ENCODE data around the gene HOXD3. TPM values are rescaled to one million over a fixed set of nuclear protein-coding genes. Genes with fewer than 3 reads are reported as not detected.

HOXD3 gene
- total RNA-seq, 1 donor from 2014 or later: 25.4 TPM

DNA sequence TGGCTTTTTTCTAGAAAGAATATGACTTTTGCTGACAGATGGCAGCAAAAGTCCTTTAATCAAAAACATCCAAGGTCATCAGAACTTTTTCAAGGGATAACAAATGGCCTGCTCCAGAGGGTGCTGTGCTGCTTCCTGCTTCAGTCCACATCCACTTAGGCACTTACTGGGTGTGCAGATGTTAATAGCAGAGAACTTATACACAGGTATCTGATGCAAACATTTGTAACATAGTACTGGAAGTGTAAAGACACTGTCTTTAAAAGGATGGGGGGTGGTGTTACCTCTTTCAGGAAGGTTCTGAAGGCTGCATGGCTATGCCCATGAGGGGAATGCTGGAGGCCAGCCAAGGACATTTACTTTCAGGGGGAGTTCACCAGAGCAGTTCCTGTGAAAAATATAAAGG, 22.1 kb upstream of the HOXD3 start:
- H3K9me3 Mint-ChIP-seq: peaks cover 3% of the 10 kb centered on the region
- TF ChIP-seq, protein P1, sequence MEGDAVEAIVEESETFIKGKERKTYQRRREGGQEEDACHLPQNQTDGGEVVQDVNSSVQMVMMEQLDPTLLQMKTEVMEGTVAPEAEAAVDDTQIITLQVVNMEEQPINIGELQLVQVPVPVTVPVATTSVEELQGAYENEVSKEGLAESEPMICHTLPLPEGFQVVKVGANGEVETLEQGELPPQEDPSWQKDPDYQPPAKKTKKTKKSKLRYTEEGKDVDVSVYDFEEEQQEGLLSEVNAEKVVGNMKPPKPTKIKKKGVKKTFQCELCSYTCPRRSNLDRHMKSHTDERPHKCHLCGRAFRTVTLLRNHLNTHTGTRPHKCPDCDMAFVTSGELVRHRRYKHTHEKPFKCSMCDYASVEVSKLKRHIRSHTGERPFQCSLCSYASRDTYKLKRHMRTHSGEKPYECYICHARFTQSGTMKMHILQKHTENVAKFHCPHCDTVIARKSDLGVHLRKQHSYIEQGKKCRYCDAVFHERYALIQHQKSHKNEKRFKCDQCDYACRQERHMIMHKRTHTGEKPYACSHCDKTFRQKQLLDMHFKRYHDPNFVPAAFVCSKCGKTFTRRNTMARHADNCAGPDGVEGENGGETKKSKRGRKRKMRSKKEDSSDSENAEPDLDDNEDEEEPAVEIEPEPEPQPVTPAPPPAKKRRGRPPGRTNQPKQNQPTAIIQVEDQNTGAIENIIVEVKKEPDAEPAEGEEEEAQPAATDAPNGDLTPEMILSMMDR (conservative IDR thresholded peaks at IDR 0.05): no peak
- peaks cover 93% of the 10 kb centered on the region for H3K27me3 Mint-ChIP-seq
- peaks cover 3% of the 10 kb centered on the region for H3K36me3 Mint-ChIP-seq
- peak overlapping the region; percentile 90 for H3K4me3 Mint-ChIP-seq
- no peak for DNase-seq (ENCODE audit: extremely low spot score, unreplicated experiment)
- peaks cover 25% of the 10 kb centered on the region for H3K4me1 Mint-ChIP-seq (ENCODE audit: unreplicated experiment)
- peak overlapping the region; percentile 78 for H3K27ac Mint-ChIP-seq

DNA sequence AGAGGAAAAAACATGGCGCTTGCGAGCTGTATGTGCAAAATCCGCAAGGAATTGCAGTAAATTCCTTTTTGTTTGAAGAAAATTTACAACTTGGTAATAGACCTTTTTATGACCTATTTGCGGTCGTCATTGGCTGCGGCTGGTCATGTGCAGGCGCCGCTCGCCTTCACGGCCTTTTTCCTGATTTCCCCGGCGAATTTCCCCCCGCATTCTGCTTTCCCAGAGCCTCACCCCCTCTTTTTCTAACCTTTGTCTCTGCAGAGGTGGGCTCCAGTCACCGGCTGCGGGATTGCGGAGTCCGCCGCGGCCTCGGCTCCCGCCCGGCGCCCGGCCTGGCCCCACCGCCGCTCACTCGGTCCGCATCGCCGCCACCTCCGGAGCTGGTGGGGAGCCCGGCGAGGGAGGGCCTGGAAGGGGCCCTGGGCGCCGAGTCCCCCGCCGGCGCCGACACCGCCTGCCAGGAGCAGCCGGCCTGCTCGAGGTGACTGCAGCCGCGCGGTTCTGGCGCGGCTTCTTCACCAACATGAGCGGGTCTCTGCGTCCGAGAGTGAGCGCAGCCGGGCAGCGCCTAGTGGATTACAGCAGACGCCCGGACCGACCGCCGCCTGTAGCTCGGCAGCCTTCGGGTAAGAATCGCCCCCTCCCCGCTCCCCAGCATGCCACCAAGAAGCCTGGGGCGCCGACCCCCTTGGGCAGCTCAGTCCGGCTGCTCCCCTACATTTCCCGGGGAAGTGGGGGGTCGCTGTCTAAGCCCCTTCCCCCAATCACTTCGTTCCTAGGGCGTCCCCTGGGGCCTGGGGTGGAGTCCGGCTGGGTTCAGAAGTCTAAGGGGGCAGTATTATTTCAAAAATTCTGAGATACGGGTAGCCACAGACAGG, 20.5 kb upstream of the HOXD3 start:
- no peak for DNase-seq (ENCODE audit: extremely low spot score, unreplicated experiment)
- Mint-ChIP-seq H3K36me3 (peaks cover 3% of the 10 kb centered on the region), H3K4me3 (peak overlapping the region; percentile 90), H3K27me3 (peaks cover 96% of the 10 kb centered on the region), H3K27ac (peak overlapping the region; percentile 78), H3K9me3 (peaks cover 3% of the 10 kb centered on the region), H3K4me1 (ENCODE audit: unreplicated experiment) (peaks cover 20% of the 10 kb centered on the region)
- TF ChIP-seq, protein P1 (conservative IDR thresholded peaks at IDR 0.05): peak; percentile 22

DNA sequence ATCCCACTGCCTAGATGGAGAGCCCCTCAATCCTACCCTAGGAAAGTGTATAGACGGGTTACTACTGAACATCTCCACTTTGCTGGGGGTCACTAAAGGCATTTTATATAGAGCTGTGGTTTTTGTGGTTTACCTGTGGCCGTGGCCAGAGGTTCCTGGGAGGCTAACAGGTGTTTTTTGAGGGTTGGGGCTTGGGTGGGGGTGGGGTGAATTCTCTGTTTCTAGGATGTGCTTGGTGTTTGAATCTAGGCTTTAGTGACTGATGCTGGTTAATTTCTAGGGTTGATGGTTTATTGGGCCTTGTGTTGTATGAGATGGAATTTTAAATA, 19.9 kb upstream of the HOXD3 start:
- Mint-ChIP-seq H3K27ac (no peak overlapping the region), H3K27me3 (peaks cover 96% of the 10 kb centered on the region), H3K4me1 (ENCODE audit: unreplicated experiment) (peaks cover 17% of the 10 kb centered on the region), H3K4me3 (peak overlapping the region; percentile 81), H3K9me3 (peaks cover 3% of the 10 kb centered on the region), H3K36me3 (peaks cover 3% of the 10 kb centered on the region)
- TF ChIP-seq, protein P1 (conservative IDR thresholded peaks at IDR 0.05): no peak
- no peak for DNase-seq (ENCODE audit: extremely low spot score, unreplicated experiment)

DNA sequence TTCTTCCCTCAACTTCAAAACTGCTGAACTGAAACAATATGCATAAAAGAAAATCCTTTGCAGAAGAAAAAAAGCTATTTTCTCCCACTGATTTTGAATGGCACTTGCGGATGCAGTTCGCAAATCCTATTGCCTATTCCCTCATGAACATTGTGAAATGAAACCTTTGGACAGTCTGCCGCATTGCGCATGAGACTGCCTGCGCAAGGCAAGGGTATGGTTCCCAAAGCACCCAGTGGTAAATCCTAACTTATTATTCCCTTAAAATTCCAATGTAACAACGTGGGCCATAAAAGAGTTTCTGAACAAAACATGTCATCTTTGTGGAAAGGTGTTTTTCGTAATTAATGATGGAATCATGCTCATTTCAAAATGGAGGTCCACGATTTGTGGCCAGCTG, 19.2 kb upstream of the HOXD3 start:
- peaks cover 12% of the 10 kb centered on the region for H3K4me1 Mint-ChIP-seq (ENCODE audit: unreplicated experiment)
- TF ChIP-seq, protein P1 (conservative IDR thresholded peaks at IDR 0.05): no peak

DNA sequence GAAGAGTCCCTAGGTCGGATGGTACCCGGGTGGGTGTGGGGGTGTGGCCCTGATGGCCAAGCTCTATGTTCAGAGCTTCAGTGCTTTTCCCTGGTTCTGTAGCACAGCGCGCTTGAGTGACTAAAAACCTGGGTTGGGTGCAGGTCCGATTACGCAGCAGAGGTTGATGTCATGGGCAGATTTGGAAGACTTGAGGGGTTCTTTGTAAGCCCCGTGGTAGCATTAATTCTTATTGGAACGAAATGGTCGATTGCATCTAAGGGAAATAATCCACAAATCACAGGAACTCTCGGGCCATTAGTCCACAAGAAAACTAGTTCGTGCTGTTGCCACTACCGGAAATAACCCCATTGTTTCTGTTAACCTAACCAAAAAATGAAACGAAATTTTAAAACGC, 18.6 kb upstream of the HOXD3 start:
- H3K4me3 Mint-ChIP-seq: peak overlapping the region; percentile 81
- TF ChIP-seq, protein P1 (conservative IDR thresholded peaks at IDR 0.05): no peak
- H3K9me3 Mint-ChIP-seq: peaks cover 3% of the 10 kb centered on the region
- H3K27ac Mint-ChIP-seq: no peak overlapping the region
- no peak for DNase-seq (ENCODE audit: extremely low spot score, unreplicated experiment)
- H3K4me1 Mint-ChIP-seq (ENCODE audit: unreplicated experiment): peaks cover 11% of the 10 kb centered on the region
- H3K36me3 Mint-ChIP-seq: peaks cover 3% of the 10 kb centered on the region
- peaks cover 96% of the 10 kb centered on the region for H3K27me3 Mint-ChIP-seq

More for the DNA sequence above, 19.2 kb upstream of the HOXD3 start:
- DNase-seq (ENCODE audit: extremely low spot score, unreplicated experiment): no peak
- H3K36me3 Mint-ChIP-seq: peaks cover 3% of the 10 kb centered on the region
- H3K9me3 Mint-ChIP-seq: peaks cover 3% of the 10 kb centered on the region
- peak overlapping the region; percentile 81 for H3K4me3 Mint-ChIP-seq
- H3K27me3 Mint-ChIP-seq: peaks cover 96% of the 10 kb centered on the region
- no peak overlapping the region for H3K27ac Mint-ChIP-seq
